Measurements from ENCODE around the gene NPAT.
A peak's percentile ranks its signal among the peaks of the same experiment; 100 is the strongest.
"Not testable (repeated sequence)": the region's sequence is repeated elsewhere in the genome, so short reads cannot be mapped to it uniquely, and the experiment has no call there.

Gene NPAT

DNA sequence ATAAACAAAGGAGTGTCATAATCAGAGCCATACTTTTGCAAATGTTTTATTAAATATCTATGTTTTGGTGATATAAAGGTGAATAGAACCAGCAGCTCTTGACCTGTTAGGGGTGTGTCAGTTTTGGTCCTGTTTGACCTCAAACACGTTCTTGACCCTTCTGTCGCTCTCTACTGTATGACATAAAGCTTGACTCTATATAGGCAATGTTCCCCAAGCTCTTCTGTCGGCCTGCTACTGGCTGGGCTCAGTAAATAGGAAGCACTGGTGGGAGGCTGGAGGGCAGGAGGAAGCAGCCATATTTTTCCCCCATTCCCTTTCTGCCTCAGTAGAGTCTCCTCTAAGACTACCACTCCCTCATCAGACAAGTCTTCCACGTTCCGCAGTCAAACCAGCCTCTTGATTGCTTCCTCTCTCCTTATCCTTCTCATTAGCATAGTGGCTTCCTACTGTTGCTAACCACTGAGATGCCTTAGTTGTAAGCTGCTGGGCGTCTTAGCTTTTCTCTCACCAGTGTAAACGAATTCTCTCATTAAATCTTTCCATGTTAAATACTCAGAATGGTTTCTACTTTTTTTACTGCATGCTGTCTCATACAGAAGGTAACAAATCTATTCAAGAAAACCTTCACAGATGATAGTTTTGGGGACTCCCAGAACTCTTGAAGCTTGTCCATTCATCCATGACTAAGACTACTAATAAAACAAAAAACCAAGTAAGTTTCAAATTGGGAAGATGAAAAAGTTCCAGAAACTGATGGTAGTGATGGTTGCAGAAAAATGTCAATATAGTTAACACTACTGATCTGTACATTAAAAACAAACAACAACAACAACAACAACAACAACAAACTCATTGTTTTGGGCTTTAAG, 3.3 kb downstream of the NPAT start:
- no peak for DNase-seq

DNA sequence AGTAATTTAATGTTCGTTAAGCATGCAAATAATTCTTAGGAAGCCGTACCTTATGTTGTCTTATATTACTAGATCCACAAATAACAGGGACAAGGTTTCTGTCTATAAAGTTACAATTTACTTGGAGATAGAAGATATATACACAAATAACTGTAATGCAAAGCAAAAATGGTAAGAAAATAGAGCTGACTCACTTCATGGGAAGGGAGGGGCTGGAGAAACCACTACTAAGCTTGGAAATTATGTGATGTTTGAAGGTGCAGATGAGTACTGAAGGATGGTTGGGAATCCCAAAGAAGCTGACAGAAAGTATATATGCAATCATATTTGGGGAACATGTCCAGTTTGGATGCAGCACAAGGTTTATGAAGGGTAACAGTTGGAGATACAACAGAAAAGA, 4.0 kb downstream of the NPAT start:
- no peak for DNase-seq

DNA sequence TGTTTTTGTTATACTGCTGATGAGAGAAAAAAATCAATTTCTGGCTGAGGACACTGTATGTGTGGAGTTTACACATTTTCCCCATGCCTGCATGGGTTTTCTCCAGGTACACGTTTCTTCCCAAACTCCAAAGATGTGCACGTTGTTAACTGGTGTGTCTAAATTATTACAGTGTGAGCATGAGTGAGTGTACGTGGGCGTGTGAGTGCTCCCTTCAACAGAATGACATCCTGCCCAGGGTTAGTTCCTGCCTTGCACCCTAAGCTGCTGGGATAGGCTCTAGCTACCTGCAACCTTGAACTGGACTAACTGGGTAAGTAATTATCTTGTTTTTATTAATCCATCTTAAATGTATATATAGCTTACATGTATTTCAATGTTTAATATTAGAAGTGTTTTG, 5.5 kb downstream of the NPAT start:
- DNase-seq = peak; percentile 50

DNA sequence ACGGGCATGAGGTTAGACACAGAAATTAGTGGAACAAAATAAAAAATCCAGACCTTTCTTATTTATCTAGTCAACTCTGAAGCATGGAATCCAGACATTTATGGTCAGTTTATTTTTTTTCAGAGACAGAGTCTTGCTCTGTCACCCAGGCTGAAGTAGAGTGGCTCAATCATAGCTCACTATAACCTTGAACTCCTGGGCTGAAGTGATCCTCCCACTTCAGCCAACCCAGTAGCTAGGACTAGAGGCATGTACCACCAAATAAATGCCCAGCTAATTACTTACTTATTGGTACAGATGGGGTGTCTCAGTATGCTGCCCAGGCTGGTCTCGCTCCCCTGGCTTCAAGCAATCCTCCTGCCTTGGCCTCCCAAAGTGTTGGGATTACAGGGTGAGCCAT, 8.7 kb downstream of the NPAT start:
- DNase-seq = no peak

DNA sequence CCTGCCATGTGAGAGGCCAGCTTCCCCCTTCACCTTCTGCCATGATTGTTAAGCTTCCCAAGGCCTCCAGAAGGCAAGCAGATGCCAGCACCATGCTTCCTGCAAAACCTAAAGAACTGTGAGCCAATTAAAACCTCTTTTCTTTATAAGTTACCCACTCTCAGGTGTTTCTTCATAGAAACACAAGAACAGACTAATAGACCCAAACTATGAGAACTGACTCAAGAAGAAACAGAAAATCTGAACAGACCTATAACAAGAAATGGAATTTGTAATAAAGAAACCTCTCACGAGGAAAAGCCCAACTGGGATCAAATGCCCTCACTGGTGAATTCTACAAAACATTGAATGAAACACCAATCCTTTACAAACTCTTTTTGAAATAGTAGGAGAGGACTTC, 12.0 kb downstream of the NPAT start:
- no peak for DNase-seq

DNA sequence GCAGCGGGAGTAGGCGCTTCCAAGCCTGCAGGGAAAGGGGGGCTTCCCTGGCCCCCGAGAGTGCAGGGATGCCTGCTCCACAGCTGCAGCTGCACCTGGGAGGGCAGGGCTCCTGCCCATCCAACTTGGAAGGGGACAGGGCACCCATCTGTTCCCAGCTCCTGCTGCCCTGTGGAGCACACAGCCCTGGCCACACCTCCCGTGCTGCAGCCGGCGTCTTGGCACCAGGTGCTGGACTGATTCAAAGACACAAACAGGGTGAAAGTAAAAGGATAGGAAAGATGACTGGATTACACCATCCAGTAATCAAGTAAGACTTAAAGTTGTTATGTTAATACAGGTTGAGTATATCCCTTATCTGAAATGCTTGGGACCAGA, 14.8 kb downstream of the NPAT start:
- DNase-seq = no peak

DNA sequence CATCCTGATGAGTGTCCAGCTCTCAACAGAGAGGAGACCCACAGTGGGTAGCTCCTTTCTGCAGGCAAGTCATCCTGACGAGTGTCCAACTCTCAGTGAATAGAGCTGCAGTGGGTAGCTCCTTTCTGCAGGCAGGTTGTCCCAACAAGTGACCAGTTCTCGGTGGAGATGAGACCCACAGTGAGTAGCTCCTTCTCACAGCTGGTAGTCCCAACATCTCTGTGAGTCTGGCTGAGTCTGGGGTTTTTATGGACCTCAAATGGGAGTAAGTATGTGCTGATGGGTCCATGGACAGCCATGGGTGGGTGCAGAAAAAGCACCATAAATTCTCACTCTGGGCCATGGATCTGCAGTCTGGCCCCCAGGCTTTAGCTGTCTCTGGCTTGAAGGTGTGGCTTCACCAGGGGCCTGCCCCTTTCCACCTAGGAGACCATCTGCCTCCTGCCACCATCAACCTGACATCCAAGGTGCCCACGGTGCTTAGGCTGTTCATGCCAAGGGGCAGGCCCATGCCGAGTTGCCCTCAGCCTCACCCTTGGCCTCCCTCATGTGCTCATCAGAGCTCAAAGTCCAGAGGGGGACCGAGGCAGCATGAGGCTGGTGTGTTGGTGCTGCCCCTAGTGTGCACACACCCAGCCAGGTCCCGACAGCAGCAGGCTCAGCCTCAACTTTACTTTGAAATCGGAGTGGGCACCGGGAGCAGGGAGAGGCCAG, 15.3 kb downstream of the NPAT start:
- DNase-seq = no peak

DNA sequence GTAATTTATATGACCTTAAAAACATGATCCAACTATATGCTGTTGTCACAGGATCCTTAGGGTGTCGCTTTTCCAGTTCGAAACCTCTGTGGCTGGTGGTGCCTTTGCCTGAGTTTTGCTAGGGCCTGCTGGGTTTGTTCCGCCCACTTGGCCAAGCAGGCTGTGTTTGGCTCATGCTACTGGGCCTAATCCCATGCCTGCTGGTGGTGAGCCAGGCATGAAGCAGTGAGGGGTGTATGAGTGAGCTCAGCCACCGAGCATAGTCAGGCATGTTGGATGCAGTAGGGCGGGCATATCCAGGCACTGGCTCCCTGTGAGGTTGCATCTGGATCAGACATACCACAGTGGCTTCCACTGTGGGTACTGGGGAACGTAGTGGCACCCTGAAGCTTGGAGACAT, 16.3 kb downstream of the NPAT start:
- DNase-seq = no peak

DNA sequence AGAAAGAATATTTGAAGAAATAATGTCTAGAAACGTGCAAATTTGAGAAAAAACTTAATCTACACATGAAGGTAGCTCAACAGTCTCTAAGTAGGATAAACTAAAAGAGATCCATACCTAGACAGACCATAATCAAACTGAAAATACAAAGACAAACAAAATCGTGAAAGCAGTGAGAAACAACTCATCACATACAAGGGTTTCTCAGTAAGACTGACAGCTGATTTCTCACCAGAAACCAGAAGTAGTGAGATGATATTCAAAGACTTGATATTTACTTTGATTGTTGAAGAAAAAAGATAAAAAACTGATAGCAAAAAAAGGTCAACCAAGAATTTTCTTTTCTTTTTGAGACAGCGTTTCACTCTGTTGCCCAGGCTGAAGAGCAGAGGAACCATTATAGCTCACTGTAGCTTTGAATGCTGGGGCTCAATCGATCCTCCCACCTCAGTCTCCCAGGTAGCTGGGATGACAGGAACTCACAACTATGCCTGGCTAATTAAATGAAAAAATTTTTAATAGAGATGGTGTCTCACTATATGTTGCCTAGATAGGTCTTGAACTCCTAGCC, 17.4 kb downstream of the NPAT start:
- DNase-seq = no peak

DNA sequence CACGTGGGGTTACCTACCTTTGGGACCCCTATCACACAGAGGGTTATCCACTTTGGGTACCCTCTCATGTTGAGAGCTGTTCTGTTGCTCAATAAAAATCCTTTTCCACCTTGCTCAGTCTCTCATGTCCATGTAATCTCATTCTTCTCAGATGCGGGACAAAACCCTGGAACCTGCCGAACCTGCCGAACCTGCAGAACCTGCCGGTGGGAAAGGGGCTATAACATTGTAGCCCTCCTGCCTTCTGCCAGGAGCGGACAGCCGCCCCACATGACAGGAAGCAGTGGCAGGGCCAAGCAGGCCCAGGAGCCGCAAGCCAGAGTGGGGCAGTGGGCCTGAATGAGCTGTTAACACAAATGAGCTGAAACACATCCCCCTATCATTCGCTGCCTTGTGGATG, 18.1 kb downstream of the NPAT start:
- no peak for DNase-seq

DNA sequence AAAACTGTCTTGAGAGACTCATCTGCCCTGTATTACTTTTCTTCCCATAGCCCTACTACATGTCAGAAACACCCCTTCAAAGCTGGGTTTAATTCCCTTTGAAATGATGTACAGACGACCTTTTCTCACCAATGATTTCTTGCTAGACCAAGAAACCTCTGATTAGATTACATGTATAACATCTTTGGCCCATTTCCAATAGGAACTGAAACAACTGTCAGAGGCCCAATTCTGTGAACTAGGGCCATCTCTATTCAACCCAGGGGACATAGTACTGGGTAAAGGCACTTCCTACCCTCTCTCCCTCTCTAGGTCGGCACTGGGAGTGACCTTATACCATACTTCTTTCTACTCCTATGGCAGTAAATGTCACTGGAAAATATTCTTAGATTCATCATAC, 19.4 kb downstream of the NPAT start:
- DNase-seq = no peak

DNA sequence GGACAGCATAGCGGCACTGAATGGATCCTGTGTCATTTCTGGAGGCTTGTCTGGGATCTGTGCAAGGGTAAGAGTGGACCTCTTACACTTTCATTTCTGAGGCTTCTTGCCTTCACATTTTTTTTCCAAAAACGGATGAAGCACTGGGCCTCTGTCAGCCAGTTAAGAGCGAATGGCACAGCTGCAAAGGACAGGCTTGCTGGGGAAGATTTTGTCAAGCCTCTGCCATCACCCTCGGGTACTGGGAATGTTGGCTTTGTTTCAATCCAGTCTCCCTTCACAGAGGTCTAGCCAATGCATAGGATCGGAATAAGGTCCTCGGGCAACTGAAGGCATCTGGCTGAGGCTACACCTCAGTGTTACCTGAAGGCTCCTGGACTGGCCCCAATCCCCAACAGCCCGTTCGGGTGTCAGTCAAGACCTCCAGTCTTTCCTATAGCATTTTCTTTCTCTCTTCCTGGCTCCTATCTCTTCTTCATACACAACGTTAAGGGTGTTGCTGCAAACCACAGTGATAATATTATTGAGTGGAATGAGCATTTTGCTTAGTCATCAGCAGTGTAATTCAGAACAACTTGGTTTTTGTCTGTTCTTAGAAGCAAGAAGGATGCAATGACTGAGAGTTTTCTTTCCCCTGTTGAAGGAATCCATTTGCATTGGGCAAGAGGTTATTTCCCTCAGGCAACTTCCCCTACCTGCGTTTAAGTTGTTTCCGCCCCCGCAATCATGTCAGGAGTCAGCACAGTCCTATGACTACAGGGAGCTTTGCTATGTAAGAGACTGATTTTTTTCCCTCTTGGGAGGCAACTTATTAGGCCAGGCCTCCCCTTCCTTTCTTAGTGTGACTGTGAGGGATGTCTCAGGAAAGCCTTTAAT, 22.8 kb downstream of the NPAT start:
- peak; percentile 12 for DNase-seq

DNA sequence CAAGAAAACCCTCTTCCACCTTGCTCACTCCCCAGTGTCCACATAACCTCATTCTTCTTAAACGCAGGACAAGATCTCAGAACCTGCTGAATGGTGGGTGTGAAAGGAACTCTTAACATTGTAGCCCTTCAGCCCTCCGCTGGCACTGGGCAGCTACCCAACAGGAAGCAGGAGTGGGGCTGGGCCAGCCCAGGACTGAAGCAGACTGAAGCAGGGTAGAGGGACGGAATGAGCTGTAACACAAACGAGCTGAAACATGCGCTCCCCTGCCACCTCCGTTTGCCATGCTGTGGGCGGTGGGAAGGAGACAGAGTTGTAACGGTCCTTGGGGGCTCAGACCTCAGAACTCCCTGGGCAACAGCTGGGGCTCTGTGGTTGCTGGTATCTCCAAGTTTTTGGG, 23.6 kb downstream of the NPAT start:
- DNase-seq = no peak

DNA sequence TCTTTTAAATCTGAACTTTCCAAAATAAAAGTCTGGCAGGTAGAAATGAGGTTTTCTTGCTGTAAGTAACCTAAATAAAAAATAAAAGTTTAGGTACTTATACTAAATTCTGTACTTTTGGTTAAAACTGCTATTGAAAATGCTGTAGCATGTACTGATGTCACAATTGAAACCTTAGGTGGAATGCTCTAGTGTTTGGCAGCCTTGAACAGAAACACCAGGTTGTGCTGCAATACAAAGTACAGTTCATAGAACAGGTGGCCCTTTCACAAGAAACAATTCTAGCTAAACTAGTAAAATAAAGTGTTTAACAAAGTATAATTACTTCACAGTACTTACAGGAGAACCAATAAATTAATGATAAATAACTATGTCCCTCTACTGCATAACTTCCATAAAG, 25.1 kb downstream of the NPAT start:
- no peak for DNase-seq

DNA sequence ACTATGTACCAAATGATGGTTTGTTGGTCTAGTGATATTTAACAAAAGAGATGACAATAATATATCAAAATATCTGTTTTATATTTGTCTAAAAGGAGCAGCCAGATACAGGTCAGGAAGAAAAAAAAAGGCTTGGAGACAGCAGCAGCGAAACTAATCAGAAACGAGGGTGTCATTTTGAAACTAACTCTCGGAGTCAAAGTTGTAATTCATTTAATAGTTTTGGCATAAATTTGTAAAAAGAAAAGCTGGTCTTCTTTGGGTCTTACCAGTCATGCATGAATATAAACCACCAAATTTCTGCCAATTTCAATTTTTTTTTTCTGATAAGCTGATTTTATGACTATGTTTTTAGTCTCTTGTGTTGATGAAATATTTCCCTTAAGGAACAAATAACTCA, 25.5 kb downstream of the NPAT start:
- no peak for DNase-seq

DNA sequence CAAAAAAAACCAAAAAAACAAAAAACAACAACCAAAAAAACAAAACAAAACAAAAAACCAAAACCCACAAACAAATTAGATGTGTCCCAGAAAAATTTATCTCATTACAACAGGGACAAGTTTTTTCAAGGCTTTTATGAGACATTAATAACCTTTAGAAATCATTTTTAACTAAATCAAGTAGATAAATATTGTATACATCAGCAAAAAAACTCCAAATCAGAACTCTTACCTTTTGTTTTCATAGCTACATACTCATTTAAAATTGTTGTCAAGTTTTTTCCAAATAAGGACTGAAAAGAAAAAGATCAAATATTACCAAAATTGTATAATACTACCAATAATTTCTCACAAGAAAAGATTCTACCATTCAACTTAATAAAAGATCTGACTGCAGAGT, 28.7 kb downstream of the NPAT start:
- DNase-seq = no peak

DNA sequence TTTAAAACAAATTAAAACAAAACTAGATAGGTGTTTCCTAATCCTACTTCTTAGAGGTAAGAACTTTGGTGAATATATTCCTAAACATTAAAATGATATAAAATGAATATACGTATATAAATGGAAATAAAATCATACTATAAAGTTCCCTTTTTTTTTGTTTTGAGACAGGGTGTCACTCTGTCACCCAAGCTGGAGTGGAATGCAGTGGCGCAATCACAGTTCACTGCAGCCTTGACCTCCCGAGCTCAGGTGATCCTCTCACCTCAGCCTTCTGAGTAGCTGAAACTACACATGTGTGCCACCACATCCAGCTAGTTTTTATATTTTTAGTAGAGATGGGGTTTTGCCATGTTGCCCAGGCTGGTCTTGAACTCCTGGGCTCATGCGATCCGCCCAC, 44.9 kb downstream of the NPAT start:
- DNase-seq = no peak

DNA sequence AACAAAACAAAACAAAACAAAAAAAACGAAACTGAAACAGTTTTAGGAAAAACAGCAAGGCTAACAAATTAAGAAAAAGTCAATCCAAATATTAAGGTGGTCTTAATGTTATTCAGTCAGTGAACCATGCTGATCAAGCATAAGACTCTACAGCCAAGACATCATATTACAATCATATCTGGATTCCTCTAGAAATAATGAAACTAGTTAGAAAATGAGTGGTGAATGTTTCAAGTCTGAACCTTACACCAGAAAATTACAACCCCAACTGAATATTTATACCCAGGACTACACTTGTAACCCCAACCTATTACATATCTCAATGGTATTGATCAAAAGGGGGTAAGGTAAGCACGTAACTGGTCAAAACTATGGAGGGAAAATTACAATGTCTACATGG, 52.3 kb downstream of the NPAT start:
- no peak for DNase-seq

DNA sequence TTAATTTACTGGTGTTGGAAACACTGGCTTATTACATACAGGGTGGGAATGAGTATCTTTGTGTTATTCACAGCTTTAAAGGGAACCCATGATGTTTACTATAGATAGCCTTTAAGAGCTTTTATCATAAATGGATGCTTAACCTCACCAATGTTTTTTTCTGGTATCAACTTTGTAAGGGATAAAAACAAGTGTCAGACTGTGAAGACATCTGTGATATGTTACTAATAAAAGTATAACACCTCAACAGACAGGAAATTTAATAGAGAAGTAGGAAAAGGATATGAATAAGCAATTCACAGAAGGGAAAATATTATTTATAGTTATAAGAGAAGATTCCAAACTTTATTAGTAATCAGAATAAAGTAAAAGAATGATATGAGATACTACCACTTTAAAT, 54.8 kb downstream of the NPAT start:
- DNase-seq = no peak

DNA sequence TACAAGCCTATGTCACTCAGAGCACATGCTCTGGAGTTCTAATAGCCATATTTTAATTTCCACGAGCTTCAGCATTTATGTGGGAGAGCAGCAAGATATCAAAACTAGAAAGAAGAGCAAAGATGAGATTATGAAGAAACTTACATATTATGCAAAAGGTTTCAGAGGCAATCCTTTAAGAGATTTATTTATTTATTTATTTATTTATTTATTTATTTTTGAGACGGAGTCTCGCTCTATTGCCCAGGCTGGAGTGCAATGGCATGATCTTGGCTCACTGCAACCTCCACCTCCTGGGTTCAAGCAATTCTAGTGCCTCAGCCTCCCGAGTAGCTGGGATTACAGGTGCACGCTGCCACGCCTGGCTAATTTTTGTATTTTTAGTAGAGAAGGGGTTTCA, 59.6 kb downstream of the NPAT start:
- not testable (repeated sequence) for DNase-seq

DNA sequence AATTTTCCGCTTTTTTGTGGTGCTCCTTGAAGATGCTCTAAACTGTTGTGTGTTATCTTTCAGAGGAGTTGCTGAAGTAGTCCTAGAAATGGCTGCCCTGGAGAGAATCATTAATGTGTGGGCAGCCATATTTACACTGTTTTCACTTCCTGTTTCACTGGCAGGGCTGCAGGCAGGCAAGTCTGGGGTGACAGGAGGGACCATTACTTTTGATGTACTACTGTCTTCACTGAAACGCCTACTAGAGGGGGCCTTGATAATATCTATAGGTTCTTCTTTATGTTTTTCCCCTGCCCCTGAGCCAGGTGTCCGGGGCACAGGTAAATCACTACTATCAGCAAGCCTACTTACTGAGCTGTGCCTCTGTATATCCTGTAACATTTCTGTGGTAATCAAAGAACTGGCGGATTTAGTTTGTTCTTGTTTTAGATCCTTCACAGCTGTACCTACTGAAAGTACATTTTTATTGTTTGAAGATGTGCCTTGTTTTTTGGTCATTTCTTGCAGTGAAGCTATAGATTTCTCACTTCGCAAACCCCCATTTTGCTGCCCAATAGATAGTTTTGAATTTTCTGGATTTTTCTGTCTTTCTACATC, 61.4 kb downstream of the NPAT start:
- DNase-seq = no peak

DNA sequence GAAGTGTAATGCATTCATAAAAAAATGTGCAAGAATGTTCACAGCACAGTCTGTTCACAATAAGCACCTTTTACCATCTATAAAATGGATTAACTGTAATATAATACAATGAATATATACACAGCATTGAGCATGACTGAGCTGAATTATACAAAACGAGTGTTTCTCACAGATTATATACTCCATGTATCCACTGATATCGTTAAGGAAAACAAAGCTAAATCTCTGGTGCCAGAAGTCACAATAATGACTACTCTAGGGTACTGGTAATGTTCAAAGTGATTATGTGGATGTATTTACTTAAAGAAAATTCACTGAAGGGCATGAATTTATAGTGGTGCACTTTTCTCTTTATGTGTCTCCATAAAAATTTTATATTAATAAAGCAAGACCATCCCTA, 67.8 kb downstream of the NPAT start:
- no peak for DNase-seq

DNA sequence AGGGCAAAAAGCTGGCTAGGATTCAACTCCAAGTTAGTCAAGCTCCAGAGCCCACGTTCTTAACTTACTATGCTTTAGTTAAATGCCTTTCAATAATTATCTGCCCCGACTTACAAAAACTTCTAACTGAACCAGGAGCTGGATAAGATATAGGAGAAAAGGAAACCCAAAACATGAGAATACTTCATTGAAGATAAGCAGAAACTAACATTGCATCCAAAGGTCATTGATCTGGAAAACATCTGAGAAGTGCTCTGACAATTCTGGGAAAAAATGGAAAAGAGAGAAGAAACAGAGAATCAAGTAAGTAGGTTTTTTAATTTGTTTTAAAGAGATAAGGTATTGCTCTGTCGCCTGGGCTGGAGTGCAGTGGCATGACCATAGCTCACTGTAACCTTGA, 73.9 kb downstream of the NPAT start:
- DNase-seq = no peak
